ENCODE results near the gene FTH1. TPM values are rescaled to one million over a fixed set of nuclear protein-coding genes. Genes with fewer than 3 reads are reported as not detected.

The FTH1 gene
- total and polyA plus RNA-seq, 11 donors = 1,764 to 5,397 (median 2,454) TPM

DNA sequence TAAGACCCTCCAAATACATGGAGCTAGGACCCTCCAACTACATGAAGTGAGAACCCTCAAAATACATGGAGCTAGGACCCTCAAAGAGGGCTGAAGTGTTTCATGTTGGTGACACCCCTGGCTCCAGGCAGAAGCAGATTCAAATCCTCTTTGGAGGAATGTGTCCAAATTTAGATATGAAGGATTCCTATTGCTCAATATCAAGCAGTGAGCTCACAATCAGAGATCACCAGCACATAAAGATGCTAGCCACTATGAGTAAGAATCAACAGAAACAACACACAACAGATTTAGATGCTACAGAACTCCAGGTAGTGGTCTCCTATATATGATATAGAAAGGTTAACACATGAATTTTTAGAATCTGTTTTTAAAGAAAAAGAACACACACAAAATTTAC is 38.8 kb downstream of the FTH1 start:
- H3K27ac ChIP-seq = no peak overlapping the region
- no peak for DNase-seq
- no peak overlapping the region for H3K4me3 ChIP-seq
- ATAC-seq = no peak
- peaks cover 0 to 11% (median 5%) of the 10 kb centered on the region in 12 donors for H3K4me1 ChIP-seq
- no peaks in the 10 kb centered on the region for H3K27me3 ChIP-seq
- H3K9me3 ChIP-seq = no peaks in the 10 kb centered on the region
- intact Hi-C loops (cut with DNase I) = no loop called here
- no peaks in the 10 kb centered on the region for H3K36me3 ChIP-seq
- TF ChIP-seq POLR2A (IDR thresholded peaks at IDR 0.05) = no peak

DNA sequence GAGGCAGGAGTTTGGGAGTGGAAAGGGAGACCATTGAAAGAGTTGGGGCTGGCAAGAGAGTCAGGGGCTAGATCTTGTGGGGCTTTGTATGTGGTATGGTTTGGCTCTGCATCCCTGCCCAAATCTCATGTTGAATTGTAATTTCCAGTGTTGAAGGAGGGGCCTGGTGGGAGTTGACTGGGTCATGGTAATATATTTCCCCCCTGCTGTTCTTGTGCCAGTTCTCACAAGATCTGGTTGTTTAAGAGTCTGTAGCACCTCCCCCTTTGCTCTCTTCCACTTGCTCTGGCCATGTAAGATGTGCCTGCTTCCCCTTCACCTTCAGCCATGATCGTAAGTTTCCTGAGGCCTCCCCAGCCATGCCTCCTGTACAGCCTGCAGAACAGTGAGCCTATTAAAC is 39.9 kb downstream of the FTH1 start:
- 97 to 100% (median 99%) methylated on average over 1 of the region's 1 CpG for whole genome bisulfite sequencing, 4 donors
- Histone ChIP-seq H3K9me3 (no peaks in the 10 kb centered on the region), H3K36me3 (no peaks in the 10 kb centered on the region), H3K27ac (no peak overlapping the region), H3K4me1 (peaks cover 3 to 22% (median 16%) of the 10 kb centered on the region in 12 donors), H3K4me3 (no peak overlapping the region), H3K27me3 (no peaks in the 10 kb centered on the region)
- TF ChIP-seq POLR2A (IDR thresholded peaks at IDR 0.05) (no peak), CTCF (IDR thresholded peaks at IDR 0.05) (no peak)
- ATAC-seq (no peak), DNase-seq (no peak)
- intact Hi-C loops (cut with DNase I) = no loop called here

GRCh38 chr11:61926235-61926634 is 41.2 kb downstream of the FTH1 start:
- 90 to 99% (median 98%) methylated on average over 3 of the region's 3 CpGs for WGBS, 4 donors
- Histone ChIP-seq H3K4me1 (peaks cover 3 to 32% (median 24%) of the 10 kb centered on the region in 12 donors), H3K27ac (no peak overlapping the region), H3K36me3 (no peaks in the 10 kb centered on the region), H3K4me3 (no peak overlapping the region), H3K27me3 (no peaks in the 10 kb centered on the region), H3K9me3 (no peaks in the 10 kb centered on the region)
- ATAC-seq = no peak
- no peak for DNase-seq
- TF ChIP-seq CTCF (IDR thresholded peaks at IDR 0.05) (no peak), POLR2A (IDR thresholded peaks at IDR 0.05) (no peak)
- intact Hi-C loops (cut with DNase I) = no loop called here

DNA sequence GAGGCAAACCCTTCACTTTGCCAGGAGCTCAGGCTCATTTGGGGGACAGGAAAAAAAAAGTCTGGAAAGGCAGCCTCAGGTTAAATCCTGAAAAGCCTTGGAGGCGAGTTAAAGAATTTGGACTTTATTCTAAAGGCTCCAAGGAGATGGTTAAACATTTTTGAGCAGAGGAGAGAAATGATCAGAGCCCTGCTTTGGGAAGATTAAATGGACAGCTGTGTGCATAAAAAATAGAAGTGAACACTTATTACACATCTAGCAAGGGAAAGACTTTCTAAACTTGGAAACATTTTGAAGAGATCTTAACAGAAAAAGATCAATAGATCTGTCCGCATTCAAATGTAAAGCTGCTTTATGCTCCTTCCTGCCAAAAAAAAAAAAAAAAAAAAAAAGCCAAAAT is 41.7 kb downstream of the FTH1 start:
- no peak for TF ChIP-seq POLR2A (IDR thresholded peaks at IDR 0.05)
- TF ChIP-seq CTCF (IDR thresholded peaks at IDR 0.05) = no peak
- Histone ChIP-seq H3K4me1 (peaks cover 3 to 35% (median 24%) of the 10 kb centered on the region in 12 donors), H3K27me3 (no peaks in the 10 kb centered on the region), H3K9me3 (no peaks in the 10 kb centered on the region), H3K4me3 (no peak overlapping the region), H3K27ac (no peak overlapping the region), H3K36me3 (no peaks in the 10 kb centered on the region)
- no peak for DNase-seq
- intact Hi-C loops (cut with DNase I) = no loop called here
- no peak for ATAC-seq
- 92 to 94% (median 93%) methylated on average over 2 of the region's 2 CpGs for WGBS, 4 donors

DNA sequence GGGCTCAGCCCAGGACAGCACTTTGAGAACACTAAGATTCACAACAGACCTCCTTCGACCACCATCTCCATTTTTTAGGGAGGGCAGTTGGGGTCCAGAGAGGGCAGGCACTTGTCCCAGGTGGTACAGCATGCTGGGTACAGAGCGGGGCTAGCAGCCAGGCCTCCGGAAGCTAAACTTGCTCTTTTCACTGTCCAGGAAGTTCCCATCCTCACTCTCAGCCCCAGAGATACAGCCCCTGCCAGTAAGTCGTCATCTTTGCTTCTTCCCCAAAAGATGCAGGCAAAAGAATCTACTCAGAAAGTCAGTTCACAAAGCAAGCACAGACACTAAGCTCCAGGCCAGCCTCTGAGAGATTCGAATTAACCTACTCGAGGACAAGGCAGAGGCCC is 43.4 kb downstream of the FTH1 start:
- TF ChIP-seq POLR2A (IDR thresholded peaks at IDR 0.05) = no peak
- TF ChIP-seq CTCF (IDR thresholded peaks at IDR 0.05) = no peak
- Histone ChIP-seq H3K9me3 (no peaks in the 10 kb centered on the region), H3K36me3 (no peaks in the 10 kb centered on the region), H3K4me3 (no peak overlapping the region), H3K4me1 (peaks cover 3 to 45% (median 25%) of the 10 kb centered on the region in 12 donors), H3K27ac (peak overlapping the region; percentile 78 to 97 (median 86)), H3K27me3 (no peaks in the 10 kb centered on the region)
- ATAC-seq (no peak), DNase-seq (no peak)
- WGBS, 4 donors = 56 to 69% (median 60%) methylated on average over 6 of the region's 6 CpGs
- intact Hi-C loops (cut with DNase I) = no loop called here
